Measurements from ENCODE around the gene LHX4.

GRCh38 chr1:180181048-180181447, 49.0 kb upstream of the LHX4 start:
- TF ChIP-seq NFYB (IDR thresholded peaks at IDR 0.05; ENCODE audit: insufficient read depth, low read depth, low read length), result no peak
- TF ChIP-seq CREB1 (IDR thresholded peaks at IDR 0.05; ENCODE audit: low read depth), result no peak
- no peak for TF ChIP-seq CHD4 (IDR thresholded peaks at IDR 0.05)
- TF ChIP-seq POLR2AphosphoS2 (IDR thresholded peaks at IDR 0.05; ENCODE audit: low read depth, low read length), result no peak
- no peak for TF ChIP-seq CBX3 (IDR thresholded peaks at IDR 0.05; ENCODE audit: borderline replicate concordance, low read depth)
- TF ChIP-seq TAF1 (IDR thresholded peaks at IDR 0.05; ENCODE audit: borderline replicate concordance, low read depth, low read length), result no peak
- no peak for TF ChIP-seq MAX (IDR thresholded peaks at IDR 0.05; ENCODE audit: low read depth, low read length)
- TF ChIP-seq MYB (IDR thresholded peaks at IDR 0.05; ENCODE audit: borderline replicate concordance, low read depth, low read length), result no peak
- TF ChIP-seq CTCF (IDR thresholded peaks at IDR 0.05 in 2 of 3, conservative IDR thresholded peaks at IDR 0.05 in 1 of 3; ENCODE audit: control insufficient read depth in 2 of 3, extremely low read depth in 1 of 3, insufficient read depth in 1 of 3, low read depth in 3 of 3, low read length in 3 of 3), result no peak; a peak in 1 of 6 replicates
